Measurements from ENCODE around the gene COG1.
A peak's percentile ranks its signal among the peaks of the same experiment; 100 is the strongest.

COG1 gene

GRCh38 chr17:73194514-73195222 lies 1.8 kb downstream of the COG1 start:
- no peak for TF ChIP-seq CTCF (IDR thresholded peaks at IDR 0.05; ENCODE audit: control insufficient read depth, extremely low read depth, insufficient read depth)
- no peak overlapping the region for H3K4me3 ChIP-seq (ENCODE audit: low read depth, low read length)

DNA sequence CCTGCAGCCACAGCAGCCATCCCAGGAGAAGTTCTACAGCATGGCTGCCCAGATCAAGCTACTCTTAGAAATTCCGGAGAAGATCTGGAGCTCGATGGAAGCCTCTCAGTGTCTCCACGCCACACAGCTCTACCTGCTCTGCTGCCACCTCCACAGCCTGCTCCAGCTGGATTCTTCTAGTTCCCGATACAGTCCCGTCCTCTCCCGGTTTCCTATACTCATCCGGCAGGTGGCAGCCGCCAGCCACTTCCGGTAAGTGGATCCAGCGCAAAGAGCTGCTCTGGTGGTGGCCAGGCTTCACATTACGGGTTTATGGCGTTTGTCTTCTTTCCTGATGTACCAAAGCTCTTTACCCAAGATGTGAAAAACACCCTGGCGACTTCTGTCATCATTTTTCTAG lies 3.6 kb downstream of the COG1 start:
- H3K4me3 ChIP-seq (ENCODE audit: low read depth, low read length) = no peak overlapping the region
- TF ChIP-seq CTCF (IDR thresholded peaks at IDR 0.05; ENCODE audit: control insufficient read depth, extremely low read depth, insufficient read depth) = peak; percentile 78
- DNase-seq (ENCODE audit: low read depth) = peak; percentile 78

More at GRCh38 chr17:73194514-73195222, 1.8 kb downstream of the COG1 start:
- no peak for DNase-seq (ENCODE audit: low read depth)

- TF ChIP-seq CTCF (IDR thresholded peaks at IDR 0.05; ENCODE audit: control insufficient read depth, extremely low read depth, insufficient read depth) = no peak
- no peak overlapping the region for H3K4me3 ChIP-seq (ENCODE audit: low read depth, low read length)
- DNase-seq (ENCODE audit: low read depth) = no peak
Measured at GRCh38 chr17:73197161-73197560, 4.3 kb downstream of the COG1 start.

DNA sequence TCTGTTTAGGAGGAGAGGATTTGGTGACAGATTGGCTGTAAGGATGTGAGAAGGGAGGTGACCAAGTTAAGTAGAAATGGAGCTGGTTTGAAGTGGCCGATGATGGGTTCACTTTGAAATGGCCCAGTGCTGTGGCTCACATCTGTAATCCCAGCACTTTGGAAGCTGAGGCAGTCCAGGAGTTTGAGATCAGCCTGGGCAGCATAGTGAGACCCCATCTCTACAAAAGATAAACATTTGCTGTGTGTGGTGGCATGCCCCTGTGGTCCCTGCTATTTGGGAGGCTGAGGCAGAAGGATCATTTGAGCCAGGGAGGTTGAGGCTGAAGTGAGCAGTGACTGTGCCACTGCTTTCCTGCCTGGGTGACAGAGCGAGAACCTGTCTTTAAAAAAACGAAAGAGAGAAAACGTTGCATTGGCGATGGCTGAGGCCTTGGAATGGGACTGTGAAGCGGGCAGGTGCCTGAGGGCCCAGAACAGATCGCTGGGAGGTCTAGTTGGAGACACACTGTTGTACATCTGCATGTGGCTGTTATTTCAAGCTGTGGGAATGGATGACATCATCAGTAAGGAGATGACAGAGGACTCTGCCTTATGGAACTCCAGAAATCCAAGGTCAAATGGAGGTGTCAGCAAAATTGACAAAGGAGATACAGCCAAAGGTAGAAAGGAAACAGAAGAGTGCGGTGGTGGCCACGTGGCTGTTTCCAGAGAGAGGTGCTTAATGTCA lies 5.5 kb downstream of the COG1 start:
- no peak for DNase-seq (ENCODE audit: low read depth)
- no peak for TF ChIP-seq CTCF (IDR thresholded peaks at IDR 0.05; ENCODE audit: control insufficient read depth, extremely low read depth, insufficient read depth)
- H3K4me3 ChIP-seq (ENCODE audit: low read depth, low read length) = no peak overlapping the region

- TF ChIP-seq CTCF (IDR thresholded peaks at IDR 0.05; ENCODE audit: control insufficient read depth, extremely low read depth, insufficient read depth) = no peak
- no peak overlapping the region for H3K4me3 ChIP-seq (ENCODE audit: low read depth, low read length)
- DNase-seq (ENCODE audit: low read depth) = no peak
Measured at GRCh38 chr17:73198930-73199260, 6.0 kb downstream of the COG1 start.

DNA sequence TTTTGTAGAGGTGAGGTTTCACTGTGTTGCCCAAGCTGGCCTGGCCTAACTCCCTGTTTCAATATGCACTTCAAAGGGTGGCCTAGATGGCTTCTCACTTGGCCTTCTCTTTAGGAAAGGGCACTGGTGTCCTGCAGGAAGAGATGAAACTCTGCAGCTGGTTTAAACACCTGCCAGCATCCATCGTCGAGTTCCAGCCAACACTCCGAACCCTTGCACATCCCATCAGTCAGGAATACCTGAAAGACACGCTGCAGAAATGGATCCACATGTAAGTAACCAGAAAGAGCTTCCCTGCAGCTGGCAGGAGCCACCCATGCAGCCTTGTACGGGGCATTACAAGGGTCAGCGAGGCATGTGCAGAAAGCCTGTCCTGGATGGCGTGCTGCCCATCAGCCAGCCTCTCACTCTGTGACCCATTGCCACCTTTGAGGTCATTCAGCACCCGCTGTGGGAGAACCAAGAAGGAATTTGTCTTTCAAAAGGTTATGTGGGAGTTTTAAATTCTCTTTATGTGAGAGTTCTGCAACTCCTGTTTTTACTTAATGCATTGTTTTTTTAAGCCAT lies 7.0 kb downstream of the COG1 start:
- DNase-seq (ENCODE audit: low read depth) = no peak
- TF ChIP-seq CTCF (IDR thresholded peaks at IDR 0.05; ENCODE audit: control insufficient read depth, extremely low read depth, insufficient read depth) = no peak
- H3K4me3 ChIP-seq (ENCODE audit: low read depth, low read length) = no peak overlapping the region

All from LNCaP clone FGC (cell line).